ENCODE results near the gene SLC8A2.

GRCh38 chr19:47417746-47418691, 53.7 kb downstream of the SLC8A2 start:
- TF ChIP-seq POLR2A (IDR thresholded peaks at IDR 0.05; ENCODE audit: low read depth) = no peak
- no peak for TF ChIP-seq CTCF (IDR thresholded peaks at IDR 0.05)
